Embryonic facial prominence (tissue), 1 donor: ENCODE data around the gene HSD3B2.

Experiments used
- DNase-seq: peaks from one replicate; pipeline ENCODE4 v3.0.0-alpha.2; 2016; ENCODE audit errors: extremely low spot score

HSD3B2 gene

DNA sequence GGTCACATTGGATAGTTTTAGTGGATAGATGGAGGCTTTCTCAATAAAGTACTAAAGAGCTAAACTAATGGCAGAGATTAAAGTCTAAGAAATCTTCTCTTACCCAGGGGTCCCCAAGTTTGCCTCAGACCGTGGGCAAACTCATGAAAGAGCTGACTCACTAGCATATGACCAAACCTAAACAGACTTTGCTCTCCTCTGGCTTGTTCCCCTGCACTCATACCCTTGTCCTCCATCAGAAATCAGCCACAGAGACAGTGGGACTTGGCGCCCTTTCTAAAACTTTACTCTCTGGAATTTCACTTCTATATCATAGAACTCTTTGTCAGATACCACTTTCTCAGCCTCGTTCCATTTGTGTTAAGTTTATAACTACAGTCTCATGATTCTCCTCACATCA, 17.0 kb upstream of the HSD3B2 start:
- no peak for DNase-seq

DNA sequence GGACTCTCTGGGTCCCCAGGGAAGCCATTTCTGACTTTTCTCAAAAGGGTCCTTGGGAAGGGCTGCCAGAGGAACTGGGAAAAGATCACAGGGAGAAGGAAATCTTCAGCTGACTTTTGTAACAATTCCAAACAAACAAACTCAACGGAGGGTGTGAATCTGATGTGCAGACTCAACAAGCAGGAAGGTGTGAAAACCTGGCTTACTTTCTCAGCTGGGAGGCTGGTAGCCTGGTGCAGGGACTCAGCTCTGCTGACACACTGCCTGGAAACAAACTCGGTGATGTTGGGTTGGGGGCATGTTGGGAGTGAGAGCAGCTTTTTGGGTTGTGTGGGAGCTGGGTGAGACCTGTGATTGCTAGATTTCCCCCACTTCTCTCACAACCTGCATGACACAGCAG, 10.2 kb upstream of the HSD3B2 start:
- no peak for DNase-seq

DNA sequence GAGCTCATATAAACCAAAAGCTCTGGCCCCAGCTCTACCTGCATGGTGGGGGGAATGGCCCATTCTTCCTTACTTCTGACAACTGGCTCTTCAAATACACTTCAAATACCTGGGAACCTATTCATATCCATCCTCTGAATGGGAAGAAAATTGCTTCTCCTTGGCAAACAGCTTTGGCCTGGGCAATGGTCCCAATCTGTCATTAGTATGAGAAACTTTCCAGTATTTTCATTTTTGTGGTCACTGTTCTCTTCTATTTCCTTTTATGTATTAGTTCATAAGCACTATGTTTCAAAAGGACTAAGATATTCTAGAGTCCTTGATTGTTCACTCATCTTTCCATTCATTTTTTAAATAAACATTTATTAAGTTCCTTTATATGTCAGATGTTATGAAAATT, 5.2 kb upstream of the HSD3B2 start:
- no peak for DNase-seq

DNA sequence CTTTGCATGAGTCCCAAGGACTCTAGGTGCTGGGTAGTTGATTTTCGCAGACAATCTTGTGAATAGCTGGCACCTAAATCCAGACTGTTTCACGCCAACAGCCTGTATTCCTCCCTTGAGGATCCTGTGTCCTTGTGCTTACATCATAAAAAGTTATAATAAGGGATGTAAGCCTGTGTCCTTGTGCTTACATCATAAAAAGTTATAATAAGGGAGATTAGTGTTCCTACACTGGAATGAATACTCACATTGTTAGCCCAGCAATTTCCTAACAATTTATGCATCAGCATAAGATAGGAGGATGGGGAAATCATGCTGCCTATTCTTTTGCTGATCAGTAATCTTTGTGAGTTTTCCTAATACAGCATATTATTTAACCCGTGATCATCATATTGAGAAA, 4.0 kb upstream of the HSD3B2 start:
- no peak for DNase-seq

DNA sequence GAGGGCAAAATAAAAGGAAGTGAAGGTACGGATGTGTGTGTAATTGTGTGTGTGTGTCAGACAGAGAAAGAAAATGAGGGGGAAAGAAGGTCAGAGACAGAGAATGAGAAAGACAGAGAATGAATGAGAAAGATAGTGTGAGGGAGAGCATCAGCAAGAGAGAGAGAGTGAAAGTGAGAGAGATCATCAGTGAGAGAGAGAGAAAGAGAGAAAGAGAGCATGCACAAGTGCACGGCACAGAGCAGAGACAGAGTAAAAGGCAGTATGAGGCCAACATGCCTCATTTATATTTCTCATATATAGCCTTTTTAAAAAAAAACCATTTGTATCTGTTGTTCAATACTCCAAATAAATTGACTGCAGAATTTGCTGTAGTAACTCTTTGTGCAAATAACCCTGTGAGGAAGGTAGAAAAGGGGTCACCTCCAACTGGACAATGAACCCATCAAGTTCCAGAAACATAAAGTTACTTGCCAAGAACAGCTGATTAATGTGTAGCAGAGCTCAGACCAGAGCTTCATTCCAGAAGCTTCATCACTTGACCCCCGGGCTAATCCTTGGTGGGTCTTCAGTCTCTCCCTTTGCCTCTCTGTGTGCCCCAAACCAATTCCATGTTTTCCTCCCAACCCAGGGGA, 1.2 kb downstream of the HSD3B2 start:
- no peak for DNase-seq

DNA sequence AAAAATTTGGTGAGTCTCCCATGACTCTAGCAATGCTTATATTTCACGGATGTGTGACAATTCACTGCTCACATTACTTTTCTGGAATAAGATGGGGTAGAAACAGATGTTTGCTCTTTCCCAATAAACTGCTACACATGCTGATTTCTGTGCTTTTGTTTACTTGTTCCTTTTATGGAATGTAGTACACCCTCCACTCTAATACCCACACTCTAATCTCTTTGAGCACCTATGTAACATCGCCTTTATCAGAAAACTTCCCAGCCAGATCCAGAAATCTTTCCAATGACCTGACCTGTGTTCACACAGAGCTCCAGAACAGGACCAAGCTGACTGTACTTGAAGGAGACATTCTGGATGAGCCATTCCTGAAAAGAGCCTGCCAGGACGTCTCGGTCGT, 4.2 kb downstream of the HSD3B2 start:
- DNase-seq, result no peak

DNA sequence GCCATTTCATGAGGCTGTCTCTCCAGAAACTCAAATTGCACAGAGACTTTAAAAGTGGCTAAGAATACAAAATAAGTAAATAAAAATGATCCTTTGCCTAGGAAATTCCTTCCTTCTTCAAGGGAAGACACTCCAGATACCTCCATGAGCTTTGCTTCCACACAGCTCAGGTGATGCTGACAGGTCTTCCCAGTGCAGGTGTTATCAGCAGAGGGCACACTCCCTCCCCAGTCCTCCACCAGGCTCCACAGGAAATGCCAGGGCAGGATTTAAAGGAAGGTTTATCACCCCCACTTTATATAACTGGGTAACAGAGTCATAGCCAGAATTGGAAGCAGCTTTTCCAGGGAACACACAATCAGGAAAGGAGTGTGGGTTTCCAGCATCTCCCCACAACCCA, 5.7 kb downstream of the HSD3B2 start:
- no peak for DNase-seq

DNA sequence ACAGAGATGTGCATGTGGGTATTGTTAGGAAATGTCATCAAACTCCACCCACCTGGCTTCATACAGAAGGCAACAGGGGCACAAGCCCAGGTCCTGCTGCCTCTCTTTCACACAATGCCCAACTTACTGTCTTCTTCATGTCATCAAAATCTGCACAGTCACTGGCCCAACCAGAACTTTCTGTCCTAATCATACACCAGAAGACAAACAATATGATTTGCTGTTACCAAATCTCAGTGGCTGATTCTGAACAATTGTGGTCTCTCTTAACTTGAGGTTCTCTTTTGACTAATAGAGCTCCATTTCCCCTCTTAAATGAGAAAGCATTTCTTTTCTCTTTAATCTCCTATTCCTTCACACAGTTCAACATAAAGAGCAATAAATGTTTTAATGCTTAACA, 7.7 kb downstream of the HSD3B2 start:
- no peak for DNase-seq

DNA sequence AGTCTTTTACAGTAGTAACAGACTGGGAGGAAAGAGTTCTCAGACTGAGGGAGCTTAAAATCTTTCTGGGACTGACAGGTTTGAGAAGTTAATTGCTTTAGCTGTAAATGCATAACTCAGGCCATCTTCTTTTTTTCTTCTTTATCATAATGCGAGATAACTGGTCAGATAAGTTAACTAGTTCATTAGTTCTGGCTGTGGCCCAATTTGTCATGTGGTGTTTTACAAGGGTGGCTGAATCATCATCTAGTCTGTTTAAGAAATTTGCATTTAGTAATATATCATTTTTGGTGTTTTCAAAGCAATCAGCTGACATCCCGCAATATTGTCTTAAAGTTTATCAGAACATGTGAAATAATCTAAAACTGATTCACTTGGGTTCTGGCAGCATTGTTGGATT, 14.0 kb downstream of the HSD3B2 start:
- DNase-seq, result no peak

DNA sequence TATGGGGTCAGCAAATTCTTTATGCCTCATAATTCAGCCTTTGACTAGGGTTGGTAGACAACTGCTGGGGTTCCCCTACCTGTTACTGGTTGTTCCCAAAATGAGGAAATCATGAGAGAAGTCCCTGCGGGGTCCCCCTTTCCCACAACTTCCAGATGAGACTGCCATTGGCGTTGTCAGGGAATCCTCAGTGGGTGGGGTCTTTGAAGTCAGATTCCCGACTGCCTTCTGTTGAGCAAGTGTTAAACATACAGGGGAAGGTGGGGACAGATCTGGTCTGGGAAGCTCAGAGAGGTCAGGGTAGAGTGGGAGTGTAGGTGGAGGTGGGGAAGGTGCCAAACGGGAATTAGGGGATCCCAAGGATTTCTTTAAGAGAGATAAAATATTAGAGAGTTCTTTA, 14.7 kb downstream of the HSD3B2 start:
- no peak for DNase-seq

DNA sequence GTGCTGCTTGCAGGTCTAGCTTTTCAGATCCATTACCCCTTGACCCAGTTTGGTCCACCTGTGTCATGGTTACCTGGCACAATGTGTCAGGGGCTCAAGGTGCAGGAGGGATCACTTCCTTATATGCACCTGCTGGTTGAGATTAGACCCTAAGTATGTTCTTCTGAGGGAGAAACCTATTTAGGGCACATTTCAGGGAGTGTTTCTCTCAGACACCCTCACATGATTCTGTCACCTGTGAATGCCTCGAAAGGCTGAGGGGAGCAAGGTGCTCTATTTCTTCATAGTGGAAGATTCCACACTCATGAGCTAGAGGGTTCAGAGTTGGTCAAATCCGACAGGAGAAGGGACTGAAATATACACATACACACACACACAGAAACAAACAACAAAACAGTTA, 15.5 kb downstream of the HSD3B2 start:
- DNase-seq, result no peak

DNA sequence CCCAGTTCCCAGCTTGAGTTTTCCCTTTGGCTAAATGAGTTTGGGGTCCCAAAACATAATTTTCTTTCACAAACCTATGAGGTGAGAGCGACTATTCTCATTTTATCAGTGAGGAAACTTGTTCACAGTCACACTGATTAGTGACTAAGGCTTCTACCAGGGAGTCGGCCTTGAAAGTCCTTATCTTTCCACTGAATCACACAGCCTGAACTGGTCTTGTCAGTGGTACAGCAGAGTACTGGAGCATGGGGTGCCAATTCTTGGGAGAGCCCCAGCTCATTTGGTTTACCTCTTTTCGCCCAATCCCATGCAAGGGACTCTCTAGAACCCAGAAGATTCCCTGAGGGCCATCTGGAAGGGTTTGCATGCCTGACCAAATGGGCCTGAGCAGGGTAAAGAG, 16.9 kb downstream of the HSD3B2 start:
- DNase-seq, result no peak

DNA sequence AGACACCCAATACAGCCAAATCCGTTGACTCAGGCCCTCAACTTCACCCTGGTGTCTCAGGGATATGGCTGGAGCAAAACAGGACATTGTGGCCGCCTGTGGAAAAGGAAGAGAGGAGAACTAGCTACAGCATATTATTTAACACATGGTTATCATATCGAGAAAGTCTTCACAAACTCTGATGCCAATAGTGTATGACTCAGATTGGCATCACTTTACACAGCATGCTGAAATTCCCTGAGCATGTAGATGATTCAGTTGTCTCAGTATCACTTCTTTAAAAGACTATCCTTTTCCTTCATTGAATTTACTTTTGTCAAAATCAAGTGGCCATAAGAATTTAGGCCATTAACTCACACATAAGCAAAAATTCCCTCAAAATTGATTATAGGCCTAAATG, 20.1 kb downstream of the HSD3B2 start:
- DNase-seq, result no peak

DNA sequence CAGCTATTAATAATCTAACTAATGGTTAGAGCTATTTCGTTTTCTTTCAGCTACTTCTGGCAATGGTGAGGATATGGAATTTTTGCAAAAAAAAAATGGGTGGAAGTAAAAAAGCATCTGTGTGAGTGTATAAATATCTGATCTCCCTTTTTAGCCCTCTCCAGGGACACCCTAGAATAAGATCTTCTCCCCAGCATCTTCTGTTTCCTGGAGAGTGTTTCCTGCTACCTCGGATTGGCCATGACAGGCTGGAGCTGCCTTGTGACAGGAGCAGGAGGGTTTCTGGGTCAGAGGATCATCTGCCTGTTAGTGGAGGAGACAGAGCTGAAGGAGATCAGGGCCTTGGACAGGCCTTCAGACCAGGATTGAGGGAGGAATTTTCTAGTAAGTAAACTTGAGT, 23.8 kb downstream of the HSD3B2 start:
- DNase-seq, result no peak

DNA sequence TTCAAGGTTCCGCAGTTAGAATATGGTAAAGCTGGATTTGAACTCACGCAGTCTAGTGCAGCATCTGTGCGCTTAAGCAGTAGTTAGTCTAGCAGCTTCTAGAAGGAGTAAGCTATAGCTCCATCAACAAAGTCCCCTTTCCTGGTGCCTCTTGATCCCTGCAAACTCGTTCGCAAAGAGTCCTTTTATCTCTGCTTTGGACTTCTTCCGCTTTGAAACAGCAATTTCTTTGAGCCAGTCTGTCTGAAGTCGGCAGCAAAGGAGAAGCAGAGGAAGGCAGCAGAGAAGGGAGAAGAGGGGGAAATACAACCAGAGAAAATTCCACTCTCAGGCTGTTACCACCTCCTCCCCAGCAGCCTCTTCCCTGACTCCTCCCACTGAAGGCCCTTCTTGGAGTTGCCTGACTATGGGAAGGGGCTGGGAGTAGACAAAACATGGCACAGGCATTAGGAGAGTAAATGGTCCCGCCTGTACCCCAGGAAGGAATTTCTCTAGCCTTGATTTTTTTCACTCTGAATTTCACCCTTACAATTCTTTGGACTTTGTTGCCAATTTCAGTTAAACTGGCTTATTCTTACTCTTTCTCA, 25.9 kb downstream of the HSD3B2 start:
- DNase-seq, result no peak

DNA sequence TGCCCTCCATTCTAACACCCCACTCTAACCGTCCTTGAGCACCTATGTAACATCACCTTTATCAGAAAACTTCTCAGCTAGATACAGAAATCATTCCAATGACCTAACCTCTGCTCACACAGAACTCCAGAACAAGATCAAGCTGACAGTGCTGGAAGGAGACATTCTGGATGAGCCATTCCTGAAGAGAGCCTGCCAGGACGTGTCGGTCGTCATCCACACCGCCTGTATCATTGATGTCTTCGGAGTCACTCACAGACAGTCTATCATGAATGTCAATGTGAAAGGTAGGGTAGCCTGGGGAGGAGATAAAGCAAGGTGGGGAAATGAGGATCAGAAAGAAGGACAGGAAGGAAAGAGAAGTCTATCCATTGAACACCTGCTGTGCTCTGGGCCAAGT, 27.8 kb downstream of the HSD3B2 start:
- no peak for DNase-seq

DNA sequence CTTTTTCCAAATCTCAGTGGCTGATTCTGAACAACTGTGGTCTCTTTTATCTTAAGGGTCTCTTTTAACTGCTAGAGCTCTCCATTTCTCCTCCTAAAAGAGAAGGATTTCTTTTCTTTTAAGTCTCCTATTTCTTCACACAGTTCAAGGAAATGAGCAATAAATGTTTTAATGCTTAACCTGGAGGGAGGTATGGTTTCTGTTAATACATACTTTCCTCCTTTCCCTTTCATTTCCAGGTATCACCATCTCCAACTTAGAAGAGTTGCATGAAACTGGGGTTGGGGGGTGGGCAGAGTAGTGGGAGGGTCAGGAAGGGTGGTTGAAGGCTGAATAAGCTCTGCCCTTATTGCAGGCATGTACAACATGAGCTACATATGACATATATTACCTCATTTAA, 31.4 kb downstream of the HSD3B2 start:
- no peak for DNase-seq

DNA sequence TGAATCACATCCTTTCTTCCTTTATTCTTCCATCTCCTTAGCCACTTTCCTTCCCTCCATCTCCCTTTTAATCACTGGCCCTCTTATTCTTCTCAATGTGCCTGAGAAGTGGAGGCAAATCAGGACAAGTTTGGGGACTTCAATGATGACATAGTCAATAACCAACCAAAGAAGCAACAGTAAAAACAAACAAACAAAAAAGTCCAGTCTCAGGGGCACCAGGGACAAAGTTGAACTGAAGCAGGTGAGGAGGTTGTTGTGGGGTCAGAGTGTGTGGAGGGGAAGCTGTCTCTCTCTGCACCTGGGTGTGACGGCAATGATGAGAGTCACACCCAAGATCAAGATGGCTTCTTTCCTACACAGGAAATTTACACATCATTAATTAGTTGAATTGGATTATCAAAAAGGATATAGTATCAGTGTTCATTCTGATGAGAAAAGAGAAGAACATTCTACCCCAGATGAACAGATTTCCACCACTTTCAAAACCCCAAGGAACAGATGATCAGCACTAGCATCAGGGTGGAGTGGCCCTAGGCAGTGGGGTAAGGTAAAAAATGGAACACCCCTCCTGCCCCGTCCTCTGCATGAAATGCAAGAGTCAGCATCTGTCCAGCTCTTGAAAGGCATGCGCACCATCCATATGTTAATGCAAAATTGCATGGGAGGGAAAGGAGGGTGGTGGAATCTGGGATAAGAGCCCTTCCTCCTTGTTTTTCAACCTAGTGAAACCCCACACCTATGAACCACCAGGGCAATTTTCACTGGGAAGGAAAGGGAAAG, 32.6 kb downstream of the HSD3B2 start:
- DNase-seq, result no peak

DNA sequence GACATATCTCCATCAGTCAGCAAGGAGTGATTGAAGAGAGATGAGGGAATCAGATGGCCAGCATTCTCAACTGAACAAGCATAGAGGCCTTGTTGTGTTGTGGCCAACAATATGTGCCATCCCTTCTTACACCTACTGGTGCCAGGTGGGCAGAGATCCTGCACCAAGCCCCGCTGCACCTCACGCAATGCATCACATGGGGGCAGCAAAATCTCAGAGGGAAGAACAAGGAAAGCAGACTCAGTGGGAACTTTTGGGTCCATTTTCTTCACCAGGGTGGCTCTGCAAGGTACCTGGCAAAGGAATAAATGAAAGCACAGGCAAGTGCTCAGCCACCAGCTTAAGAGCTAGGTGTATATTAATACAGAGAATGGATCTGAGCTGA, 33.2 kb downstream of the HSD3B2 start:
- DNase-seq, result no peak

DNA sequence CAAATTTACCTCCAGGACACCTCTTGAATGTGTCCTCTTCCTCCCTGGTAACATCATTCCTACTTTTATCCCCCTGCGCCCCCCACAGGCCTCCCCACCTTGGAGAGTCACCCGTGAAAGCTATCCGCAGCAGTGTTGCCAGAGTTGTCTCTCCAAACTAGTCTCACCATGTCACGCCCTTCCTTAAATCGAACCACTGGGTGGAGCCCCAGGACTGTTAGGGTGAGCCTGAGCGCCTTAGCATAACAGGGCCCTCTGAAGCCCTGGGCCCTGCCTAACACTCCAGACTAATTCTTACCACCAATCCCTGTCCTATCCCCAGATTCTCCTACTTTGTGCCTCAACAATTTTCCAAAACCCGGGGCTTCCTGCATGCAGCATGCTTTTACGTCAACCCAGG, 35.0 kb downstream of the HSD3B2 start:
- no peak for DNase-seq

DNA sequence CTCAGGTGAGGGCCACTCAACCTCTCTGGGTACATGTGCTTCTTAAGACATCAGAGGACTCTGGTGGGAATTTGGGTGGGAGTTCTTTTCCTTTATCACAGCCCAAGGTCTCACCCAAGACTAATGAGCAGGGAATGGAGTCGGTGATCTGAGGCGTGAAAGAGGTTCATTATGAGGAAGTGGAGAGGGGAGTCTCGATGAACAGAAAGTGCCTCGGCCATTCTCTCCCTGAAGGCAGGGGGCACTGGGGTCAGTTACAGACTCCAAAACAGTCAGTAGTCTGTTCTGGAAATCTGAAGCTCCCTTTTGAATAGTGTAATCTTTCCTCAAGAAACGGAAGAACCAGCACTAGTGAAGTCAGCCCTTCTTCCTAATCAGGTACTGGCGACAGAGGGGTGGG, 36.2 kb downstream of the HSD3B2 start:
- DNase-seq, result no peak

DNA sequence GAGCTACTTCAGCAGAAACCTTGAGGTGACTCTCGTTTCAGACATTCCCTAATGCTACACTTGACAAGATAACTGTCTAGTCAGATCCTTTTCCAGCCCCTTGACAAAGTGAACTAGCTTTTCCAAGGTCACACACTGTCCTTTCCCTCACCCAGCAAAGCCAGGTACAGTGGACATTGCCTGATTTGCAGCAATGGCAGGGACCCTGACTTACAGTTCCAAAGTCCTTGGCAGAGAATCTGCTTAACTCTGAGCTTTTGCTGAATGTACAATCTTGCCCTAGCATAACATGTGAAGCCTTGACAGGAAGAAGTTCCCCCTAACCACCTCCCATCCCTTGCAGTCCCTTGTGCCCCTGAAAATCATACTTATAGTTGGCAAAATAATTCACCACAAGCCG, 37.1 kb downstream of the HSD3B2 start:
- no peak for DNase-seq

DNA sequence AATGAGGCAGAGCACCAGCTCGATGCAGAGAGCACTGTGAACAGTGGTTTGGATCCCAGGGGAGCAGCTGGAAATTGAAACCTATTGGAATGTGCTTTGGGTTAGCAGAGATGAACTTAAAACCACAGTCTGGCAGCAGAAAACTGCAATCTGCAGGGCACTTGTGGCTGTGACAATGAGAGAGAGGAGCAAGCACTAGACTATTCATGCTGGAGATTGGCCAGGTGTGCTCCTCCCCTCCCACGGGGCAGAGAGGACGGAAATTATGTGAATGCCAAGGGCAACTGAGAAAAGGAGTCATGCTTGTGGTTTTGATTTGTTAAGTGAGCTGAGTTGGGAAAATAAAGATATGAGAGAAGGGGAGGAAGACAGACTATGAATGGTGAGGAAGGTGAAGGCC, 38.1 kb downstream of the HSD3B2 start:
- peak; percentile 16 for DNase-seq

DNA sequence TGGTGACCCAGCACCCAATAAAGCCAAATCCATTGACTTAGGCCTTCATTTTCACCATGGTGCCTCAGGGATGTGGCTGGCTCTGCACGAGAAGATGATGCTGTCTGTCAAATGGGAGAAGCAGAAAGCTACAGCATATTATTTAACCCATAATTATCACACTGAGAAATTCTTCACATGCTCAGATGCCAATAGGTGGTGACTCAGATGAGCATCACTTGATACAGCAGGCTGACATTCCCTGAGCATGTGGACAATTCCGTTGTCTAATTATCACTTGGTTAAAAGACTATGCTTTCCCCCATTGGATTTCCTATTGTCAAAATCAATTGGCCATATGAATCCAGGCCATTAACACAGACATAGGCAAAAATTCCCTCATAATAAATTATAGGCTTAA, 48.0 kb downstream of the HSD3B2 start:
- no peak for DNase-seq
